Femur (tissue), 1 donor: Measurements from ENCODE around the gene NDFIP1.

Experiments
- DNase-seq: peaks from one replicate; pipeline ENCODE4 v3.0.0-alpha.2; 2017

The NDFIP1 gene

GRCh38 chr5:142192286-142193113 is 83.9 kb downstream of the NDFIP1 start:
- DNase-seq, result no peak

- DNase-seq, result no peak
These were observed 84.5 kb downstream of the NDFIP1 start for GRCh38 chr5:142193114-142193428.

GRCh38 chr5:142197098-142197497 is 88.5 kb downstream of the NDFIP1 start:
- DNase-seq, result no peak

GRCh38 chr5:142197781-142198180 is 89.2 kb downstream of the NDFIP1 start:
- DNase-seq, result no peak

GRCh38 chr5:142199388-142199787 is 90.8 kb downstream of the NDFIP1 start:
- DNase-seq, result no peak

- no peak for DNase-seq
These were observed 91.8 kb downstream of the NDFIP1 start for GRCh38 chr5:142200387-142200786.

- no peak for DNase-seq
These were observed 92.9 kb downstream of the NDFIP1 start for GRCh38 chr5:142201471-142201887.

- no peak for DNase-seq
These were observed 93.7 kb downstream of the NDFIP1 start for GRCh38 chr5:142202282-142202681.
